Endothelial cell of umbilical vein (primary cell): ENCODE data around the gene GDF2. TPM values are rescaled to one million over a fixed set of nuclear protein-coding genes. Genes with fewer than 3 reads are reported as not detected.

Experiments used
- BruUV-seq: library from RNA; stranded (reverse); fragments of 400-500 nt; replicated peaks from 2 replicates; lab custom pipeline; 2021; lab: Mats Ljungman, UMichigan
- CTCF ChIA-PET: fragments of 300-600, 350-600 bp; sonication (Branson Sonifier 250); formaldehyde crosslinking; loops from one replicate; lab custom pipeline; 2021; ENCODE audit warnings: antibody characterized with exemption, inconsistent platforms; lab: Charles Lee
- POLR2A ChIA-PET: fragments of 300-600, 350-600 bp; sonication (Branson Sonifier 250); formaldehyde crosslinking; loops from one replicate; lab custom pipeline; 2021; ENCODE audit warnings: antibody characterized with exemption, inconsistent platforms; lab: Charles Lee
- DNase-seq: peaks from one replicate; pipeline ENCODE4 v3.0.0-alpha.2; 2011; ENCODE audit warnings: low read depth, low spot score
- FAIRE-seq: peaks from 2 replicates; lab custom pipeline; 2011; peaks lifted over from hg19 to GRCh38; lab: Jason Lieb, UNC
- H2AFZ ChIP-seq: 2 replicates; pipeline ENCODE4 v1.6.0; 2012; ENCODE audit warnings: low read depth, low read length, control low read depth, inconsistent platforms
- H3K27ac ChIP-seq: 2 replicates; pipeline ENCODE4 v1.5.1; 2011; ENCODE audit warnings: low read depth, mild to moderate bottlenecking, control low read depth, low read length, moderate library complexity; ENCODE audit not compliant: insufficient read depth
- H3K27me3 ChIP-seq, 2 experiments: 2 replicates each; pipeline versions ENCODE4 v1.6.0 to v1.6.1; 2011; ENCODE audit warnings: low read length in 2 of 2, mixed read lengths in 1 of 2; ENCODE audit not compliant: control insufficient read depth in 2 of 2, insufficient read depth in 2 of 2
- H3K36me3 ChIP-seq, 2 experiments: 2 replicates in 1 of 2; 3 replicates in 1 of 2; pipeline ENCODE4 v1.5.1; 2011; ENCODE audit warnings: low read length in 2 of 2, mild to moderate bottlenecking in 1 of 2, moderate library complexity in 1 of 2; ENCODE audit not compliant: control insufficient read depth in 2 of 2, insufficient read depth in 2 of 2; ENCODE audit errors: extremely low read depth in 1 of 2
- H3K4me1 ChIP-seq: 3 replicates; pipeline ENCODE4 v1.5.1; 2011; ENCODE audit warnings: mild to moderate bottlenecking, low read length; ENCODE audit not compliant: control insufficient read depth, insufficient read depth; ENCODE audit errors: extremely low read depth
- H3K4me2 ChIP-seq: 2 replicates; pipeline ENCODE4 v1.6.1; 2011; ENCODE audit warnings: low read length, control low read depth, mixed read lengths; ENCODE audit not compliant: insufficient read depth
- H3K4me3 ChIP-seq, 3 experiments: fragments of 200-600 bp in 1 of 3; sonication (generic), shearing (Covaris generic) in 1 of 3; replicated peaks in 1 of 3; 2 replicates each; pipeline ENCODE4 v1.5.1; 2011 to 2016; ENCODE audit warnings: control low read depth in 3 of 3, low read length in 3 of 3, mild to moderate bottlenecking in 2 of 3, inconsistent platforms in 1 of 3, low read depth in 1 of 3, moderate library complexity in 1 of 3; ENCODE audit not compliant: insufficient read depth in 1 of 3
- H3K79me2 ChIP-seq: 2 replicates; pipeline ENCODE4 v1.6.0; 2012; ENCODE audit warnings: low read length, inconsistent platforms; ENCODE audit not compliant: control insufficient read depth, insufficient read depth
- H3K9ac ChIP-seq: replicated peaks from 2 replicates; pipeline ENCODE3; 2011; ENCODE audit warnings: low read length, control low read depth; ENCODE audit not compliant: insufficient read depth; ENCODE audit errors: extremely low read depth
- H3K9me1 ChIP-seq: replicated peaks from 3 replicates; pipeline ENCODE4 v1.6.0; 2011; ENCODE audit warnings: mild to moderate bottlenecking, low read length; ENCODE audit not compliant: control insufficient read depth, insufficient read depth; ENCODE audit errors: extremely low read depth
- H3K9me3 ChIP-seq: replicated peaks from 2 replicates; pipeline ENCODE4 v1.5.1; 2012; ENCODE audit warnings: low read length, inconsistent platforms; ENCODE audit not compliant: control insufficient read depth, insufficient read depth
- H4K20me1 ChIP-seq: replicated peaks from 2 replicates; pipeline ENCODE3; 2011; ENCODE audit warnings: mild to moderate bottlenecking, low read length; ENCODE audit not compliant: control insufficient read depth, insufficient read depth; ENCODE audit errors: extremely low read depth
- CTCF ChIP-seq, 2 donors: IDR thresholded peaks; 1 replicate in 1 of 2; 2 replicates in 1 of 2; pipeline ENCODE4 v1.5.1; 2011; ENCODE audit warnings: low read length in 2 of 2, mild to moderate bottlenecking in 2 of 2, moderate library complexity in 2 of 2, control low read depth in 1 of 2, inconsistent platforms in 1 of 2, low read depth in 1 of 2; ENCODE audit not compliant: insufficient read depth in 1 of 2; ENCODE audit errors: extremely low read depth in 1 of 2
- EZH2 ChIP-seq: IDR thresholded peaks from 2 replicates; pipeline ENCODE4 v1.6.1; 2012; ENCODE audit warnings: borderline replicate concordance, low read depth, mild to moderate bottlenecking, moderate library complexity, low read length, inconsistent platforms; ENCODE audit not compliant: severe bottlenecking
- JUN ChIP-seq: IDR thresholded peaks from 2 replicates; pipeline ENCODE4 v1.6.1; 2011; ENCODE audit warnings: borderline replicate concordance, low read depth; ENCODE audit not compliant: insufficient read length, insufficient read depth
- MAX ChIP-seq: IDR thresholded peaks from 2 replicates; pipeline ENCODE4 v1.6.1; 2011; ENCODE audit not compliant: insufficient read depth, insufficient read length
- dilution Hi-C: fragments of 300-500 bp; cut with MboI; formaldehyde crosslinking; loops from one replicate; pipeline ENCODE4 v1.15.0; 2019; ENCODE audit warnings: low sequenced_read_pairs; ENCODE audit not compliant: extremely low pct_ligation_motif_present
- intact Hi-C: fragments of 100-400 bp; cut with micrococcal nuclease; formaldehyde crosslinking; loops from one replicate; pipeline ENCODE4 v1.10.0; 2022
- polyA plus RNA-seq, 4 experiments: library from polyadenylated mRNA; depleted of rRNA in 3 of 4; stranded (reverse) in 3 of 4; unstranded in 1 of 4; fragments of >200 nt; gene quantifications; 2 replicates each; pipeline versions ENCODE4 v1.2.1 to v1.2.3, GENCODE V29; 2011 to 2012; ENCODE audit warnings: missing spikeins in 1 of 4
- total RNA-seq: library from RNA; stranded (reverse); gene quantifications from 2 replicates; pipeline ENCODE4 v1.2.3, GENCODE V29; 2021

GDF2 gene
- total and polyA plus RNA-seq, 2 donors (not counting 3 experiments of a cell fraction or from before 2014, with no cell fraction given) = not detected

GRCh38 chr10:47316131-47316530, 6.1 kb upstream of the GDF2 start:
- POLR2A ChIA-PET = no interaction called here
- H3K4me2 ChIP-seq = no peak overlapping the region
- H3K9ac ChIP-seq = no peak overlapping the region
- no TSS peak for BruUV-seq
- DNase-seq (no peak), FAIRE-seq (no peak)
- no peaks in the 10 kb centered on the region for H3K79me2 ChIP-seq
- no peak overlapping the region for H3K27ac ChIP-seq
- TF ChIP-seq JUN (no peak), CTCF (IDR thresholded peaks at IDR 0.05; ENCODE audit: extremely low read depth in 1 of 2, insufficient read depth in 1 of 2, low read depth in 1 of 2, low read length in 2 of 2) (no peak)
- H2AFZ ChIP-seq = no peak overlapping the region
- H3K4me3 ChIP-seq = no peak overlapping the region
- CTCF ChIA-PET = interaction anchor here (0.9 to 1.9 kb wide), 2 partner anchors 269 to 291 kb away, joined by 3 to 6 read pairs; no protein-coding TSS in a partner anchor
- dilution Hi-C loops = no loop called here
- intact Hi-C loops = no loop called here
- no peaks in the 10 kb centered on the region for H3K36me3 ChIP-seq
- H3K27me3 ChIP-seq = no peaks in the 10 kb centered on the region
- no peaks in the 10 kb centered on the region for H3K9me3 ChIP-seq
- H3K4me1 ChIP-seq = no peaks in the 10 kb centered on the region
- H3K9me1 ChIP-seq = no peaks in the 10 kb centered on the region
- no peaks in the 10 kb centered on the region for H4K20me1 ChIP-seq

GRCh38 chr10:47317251-47317650, 5.0 kb upstream of the GDF2 start:
- CTCF ChIA-PET = no interaction called here
- FAIRE-seq = no peak
- TF ChIP-seq MAX = no peak
- no peak for TF ChIP-seq EZH2
- TF ChIP-seq CTCF (IDR thresholded peaks at IDR 0.05; ENCODE audit: extremely low read depth in 1 of 2, insufficient read depth in 1 of 2, low read depth in 1 of 2, low read length in 2 of 2) = no peak

More at GRCh38 chr10:47317251-47317650, 5.0 kb upstream of the GDF2 start:
- POLR2A ChIA-PET = no interaction called here
- dilution Hi-C loops = no loop called here
- Histone ChIP-seq H3K9ac (no peak overlapping the region), H3K9me1 (no peaks in the 10 kb centered on the region), H3K4me2 (no peak overlapping the region), H3K79me2 (no peaks in the 10 kb centered on the region), H3K9me3 (no peaks in the 10 kb centered on the region), H3K27ac (no peak overlapping the region), H4K20me1 (no peaks in the 10 kb centered on the region), H2AFZ (no peak overlapping the region), H3K36me3 (no peaks in the 10 kb centered on the region), H3K4me3 (no peak overlapping the region), H3K4me1 (no peaks in the 10 kb centered on the region), H3K27me3 (no peaks in the 10 kb centered on the region)
- no peak for DNase-seq
- BruUV-seq = no TSS peak
- intact Hi-C loops = loop anchor here (1.0 kb wide), 1 partner anchor 21 kb away; no protein-coding TSS in a partner anchor
